ENCODE measurements around the gene HOXD8.

HOXD8 gene

DNA sequence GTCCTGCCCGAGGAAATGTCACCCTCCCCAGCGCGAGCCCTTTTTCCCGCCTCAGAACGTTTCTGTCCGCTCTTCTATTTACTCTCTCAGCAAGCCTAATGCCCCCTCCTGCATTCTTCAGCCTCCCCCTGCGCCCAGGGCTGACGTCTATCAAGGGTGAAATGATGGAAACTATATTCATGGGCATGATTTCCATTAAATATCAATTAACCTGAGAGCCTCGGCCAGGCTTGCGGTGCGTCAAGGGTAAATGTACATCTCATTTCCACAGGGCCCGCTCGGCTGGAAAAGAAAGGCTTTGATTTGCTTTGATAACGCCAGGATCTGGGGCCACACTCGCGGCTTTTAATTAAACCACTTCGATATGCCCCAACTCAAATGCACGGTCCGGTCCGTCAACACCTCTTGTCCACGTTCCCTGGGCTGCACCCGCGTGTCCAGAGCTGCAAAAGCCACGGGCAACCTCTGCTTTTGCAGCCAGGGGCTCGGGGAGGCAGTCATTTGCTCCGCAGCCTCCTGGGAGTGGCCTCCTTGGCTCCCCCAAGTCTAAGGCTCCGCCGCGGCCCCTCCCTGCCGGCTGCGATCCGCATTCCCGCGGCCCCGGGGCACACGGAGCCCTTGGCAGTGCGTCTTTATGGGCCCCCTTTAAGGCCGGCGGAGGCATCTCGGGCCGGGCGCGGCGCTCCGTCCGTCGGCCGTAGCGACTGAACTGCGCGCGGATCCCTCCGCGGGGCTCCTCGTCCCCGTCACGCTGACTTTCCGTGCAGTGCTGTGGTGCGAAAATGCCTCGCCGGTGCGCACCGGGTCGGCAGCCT is at the start of gene HOXD8:
TSS of gene HOXD8 (plus strand) at position 724 of the 815 bp plus-strand sequence. CDS start 662 bp downstream, outside the sequence.
- no peak for TF ChIP-seq JUND (IDR thresholded peaks at IDR 0.05; ENCODE audit: low read depth)
- DNase-seq (ENCODE audit: low read depth in 1 of 2, low spot score in 1 of 2): no peak
- in situ Hi-C loops (cut with HindIII; ENCODE audit: low pct_unique_long_range_greater_than_20kb, low sequenced_read_pairs): no loop called here

DNA sequence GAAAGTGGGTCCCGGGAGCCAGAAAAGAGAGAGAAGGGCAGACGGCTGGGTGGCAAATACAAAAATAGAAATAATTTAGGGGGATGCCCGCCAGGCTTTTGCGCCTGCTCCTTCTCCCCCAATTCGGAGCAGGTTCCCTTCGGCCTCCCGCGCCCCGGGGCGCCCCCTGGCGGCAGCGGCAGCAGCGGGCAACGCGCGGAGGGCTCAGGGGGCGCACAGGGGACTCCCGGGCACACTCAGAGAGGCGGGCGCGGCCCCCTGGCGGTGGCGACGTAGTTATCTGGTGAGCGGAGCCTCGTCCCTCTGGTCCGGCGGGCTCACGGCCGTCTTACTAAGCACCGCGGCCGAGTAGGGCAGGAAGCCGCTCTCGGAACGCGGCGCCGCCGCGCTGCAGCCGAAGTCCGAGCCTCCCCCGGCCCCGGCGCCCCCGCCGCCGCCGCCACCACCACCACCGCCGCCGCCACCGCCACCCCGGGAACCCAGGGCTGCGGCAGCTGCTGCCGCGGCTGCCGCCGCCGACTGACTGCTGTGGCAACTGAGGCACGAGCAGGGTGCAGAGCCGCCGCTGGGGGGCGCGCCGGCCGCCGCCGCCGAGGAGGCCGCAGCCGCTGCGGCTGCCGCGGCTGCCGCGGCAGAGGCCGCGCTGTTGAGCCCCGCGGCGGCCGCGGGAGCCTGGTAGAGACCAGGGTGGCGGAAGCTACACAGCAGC is 49.5 kb upstream of the HOXD8 start:
- no peak for TF ChIP-seq JUND (IDR thresholded peaks at IDR 0.05; ENCODE audit: low read depth)
- in situ Hi-C loops (cut with HindIII; ENCODE audit: low pct_unique_long_range_greater_than_20kb, low sequenced_read_pairs): no loop called here
- no peak for DNase-seq (ENCODE audit: low read depth in 1 of 2, low spot score in 1 of 2)

DNA sequence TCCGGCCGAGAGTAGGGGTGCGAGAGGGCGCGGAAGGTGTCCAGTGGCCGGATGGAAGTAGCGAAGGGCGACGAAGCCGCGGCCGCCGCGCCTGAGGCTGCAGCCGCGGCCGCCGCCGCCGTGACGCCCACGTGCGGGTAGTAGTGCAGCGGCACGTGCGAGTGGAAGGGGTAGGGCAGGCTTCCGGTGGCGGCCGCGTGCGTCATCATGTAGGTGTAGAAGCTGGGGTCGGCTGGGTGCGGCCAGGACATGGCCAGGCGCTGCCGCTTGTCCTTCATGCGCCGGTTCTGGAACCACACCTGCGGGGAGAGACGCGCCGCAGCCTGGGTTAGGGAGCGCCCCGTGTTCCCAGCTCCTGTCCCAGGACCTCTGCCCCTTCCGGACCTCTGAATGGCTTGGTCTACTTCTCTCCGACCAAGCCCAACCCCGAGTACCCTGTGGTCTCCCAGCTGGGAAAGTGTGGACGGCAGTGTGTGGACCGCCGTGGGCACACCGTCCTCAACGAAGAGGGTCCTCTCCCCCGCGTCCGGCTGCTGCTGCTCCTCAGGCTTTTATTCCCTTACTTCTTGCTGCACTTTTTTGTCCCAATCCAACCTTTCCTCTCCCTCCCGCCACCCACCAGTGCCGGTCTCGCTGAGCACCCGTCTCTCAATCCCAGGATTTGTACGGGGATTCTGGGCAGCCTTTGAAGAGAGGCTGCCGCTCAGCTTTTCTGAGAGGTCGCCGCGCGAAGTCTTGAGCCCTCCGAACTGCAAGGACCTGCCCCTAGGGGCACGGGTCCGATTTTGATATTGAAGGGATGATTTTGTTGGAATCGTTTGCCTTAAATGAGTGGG is 48.7 kb upstream of the HOXD8 start:
- in situ Hi-C loops (cut with HindIII; ENCODE audit: low pct_unique_long_range_greater_than_20kb, low sequenced_read_pairs): no loop called here
- DNase-seq (ENCODE audit: low read depth in 1 of 2, low spot score in 1 of 2): no peak
- TF ChIP-seq JUND (IDR thresholded peaks at IDR 0.05; ENCODE audit: low read depth): no peak

DNA sequence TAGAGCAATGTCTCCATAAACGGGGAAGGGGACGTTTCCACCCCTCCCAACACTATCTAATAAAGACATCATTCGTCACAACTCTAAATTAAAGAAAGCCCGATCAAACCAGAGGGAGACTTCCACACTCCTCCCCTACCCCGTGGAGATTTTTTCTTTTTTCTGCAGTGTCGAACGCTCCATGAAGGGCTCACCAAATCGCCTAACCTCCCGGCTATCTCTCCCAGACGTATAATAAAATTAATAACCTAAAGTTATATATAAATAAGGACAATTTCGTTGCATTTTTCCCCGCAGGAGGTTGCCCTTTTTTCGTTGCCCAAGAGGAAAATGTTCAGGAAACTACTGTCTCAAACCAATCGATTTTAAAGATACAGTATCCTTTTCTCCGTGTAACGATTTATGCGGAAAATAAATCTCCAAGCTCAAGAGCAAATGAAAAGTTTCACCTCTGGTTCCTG is 48.1 kb upstream of the HOXD8 start:
- in situ Hi-C loops (cut with HindIII; ENCODE audit: low pct_unique_long_range_greater_than_20kb, low sequenced_read_pairs): no loop called here
- DNase-seq (ENCODE audit: low read depth in 1 of 2, low spot score in 1 of 2): no peak
- no peak for TF ChIP-seq JUND (IDR thresholded peaks at IDR 0.05; ENCODE audit: low read depth)

DNA sequence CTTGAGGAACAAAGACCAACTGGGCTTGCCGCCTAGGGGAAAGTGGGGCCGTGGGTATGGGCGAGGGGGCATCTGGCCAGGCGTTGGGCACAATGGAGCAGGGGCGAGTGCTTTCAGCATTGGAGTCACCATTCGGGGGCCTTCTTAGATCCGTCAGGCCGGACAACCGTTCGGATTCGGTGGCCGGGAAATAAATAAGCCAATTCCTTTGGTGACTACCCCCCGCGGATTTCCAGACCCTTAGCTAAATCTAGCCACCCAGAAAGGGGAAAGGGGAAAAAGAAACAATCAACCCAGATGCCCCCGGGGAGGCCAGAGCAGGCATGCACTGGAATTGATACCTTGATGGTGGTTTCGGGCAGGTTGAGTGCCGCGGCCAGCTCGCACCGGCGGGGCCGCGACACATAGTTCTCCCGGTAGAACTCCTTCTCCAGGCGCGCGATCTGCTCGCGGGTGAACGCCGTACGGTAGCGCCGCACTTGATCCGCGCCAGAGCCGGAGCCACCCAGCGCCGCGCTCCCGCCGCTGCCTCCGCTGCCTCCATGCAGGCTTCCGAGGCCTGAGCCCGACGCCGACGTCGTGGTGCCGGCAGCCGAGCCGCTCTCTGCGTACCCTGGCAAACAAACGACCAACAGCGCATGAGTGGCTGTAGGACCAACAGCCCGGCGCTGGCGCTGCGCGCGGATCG is 47.5 kb upstream of the HOXD8 start:
- in situ Hi-C loops (cut with HindIII; ENCODE audit: low pct_unique_long_range_greater_than_20kb, low sequenced_read_pairs): no loop called here
- DNase-seq (ENCODE audit: low read depth in 1 of 2, low spot score in 1 of 2): no peak
- no peak for TF ChIP-seq JUND (IDR thresholded peaks at IDR 0.05; ENCODE audit: low read depth)

DNA sequence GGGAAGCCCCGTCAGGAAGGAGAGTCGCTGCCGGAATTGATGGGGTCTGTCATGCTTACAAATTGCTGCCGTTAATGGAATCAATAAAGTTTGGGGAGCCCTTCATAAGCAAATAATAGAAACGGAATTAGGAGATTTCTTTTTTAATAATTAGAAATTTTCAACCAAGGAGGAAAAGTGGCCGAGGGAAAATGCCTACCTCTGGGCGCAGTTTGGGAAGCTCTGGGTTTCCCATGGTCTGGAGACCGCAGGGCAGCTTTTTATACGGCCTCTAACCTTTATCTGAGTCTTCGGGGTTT is 47.0 kb upstream of the HOXD8 start:
- no peak for DNase-seq (ENCODE audit: low read depth in 1 of 2, low spot score in 1 of 2)
- TF ChIP-seq JUND (IDR thresholded peaks at IDR 0.05; ENCODE audit: low read depth): no peak
- in situ Hi-C loops (cut with HindIII; ENCODE audit: low pct_unique_long_range_greater_than_20kb, low sequenced_read_pairs): no loop called here

DNA sequence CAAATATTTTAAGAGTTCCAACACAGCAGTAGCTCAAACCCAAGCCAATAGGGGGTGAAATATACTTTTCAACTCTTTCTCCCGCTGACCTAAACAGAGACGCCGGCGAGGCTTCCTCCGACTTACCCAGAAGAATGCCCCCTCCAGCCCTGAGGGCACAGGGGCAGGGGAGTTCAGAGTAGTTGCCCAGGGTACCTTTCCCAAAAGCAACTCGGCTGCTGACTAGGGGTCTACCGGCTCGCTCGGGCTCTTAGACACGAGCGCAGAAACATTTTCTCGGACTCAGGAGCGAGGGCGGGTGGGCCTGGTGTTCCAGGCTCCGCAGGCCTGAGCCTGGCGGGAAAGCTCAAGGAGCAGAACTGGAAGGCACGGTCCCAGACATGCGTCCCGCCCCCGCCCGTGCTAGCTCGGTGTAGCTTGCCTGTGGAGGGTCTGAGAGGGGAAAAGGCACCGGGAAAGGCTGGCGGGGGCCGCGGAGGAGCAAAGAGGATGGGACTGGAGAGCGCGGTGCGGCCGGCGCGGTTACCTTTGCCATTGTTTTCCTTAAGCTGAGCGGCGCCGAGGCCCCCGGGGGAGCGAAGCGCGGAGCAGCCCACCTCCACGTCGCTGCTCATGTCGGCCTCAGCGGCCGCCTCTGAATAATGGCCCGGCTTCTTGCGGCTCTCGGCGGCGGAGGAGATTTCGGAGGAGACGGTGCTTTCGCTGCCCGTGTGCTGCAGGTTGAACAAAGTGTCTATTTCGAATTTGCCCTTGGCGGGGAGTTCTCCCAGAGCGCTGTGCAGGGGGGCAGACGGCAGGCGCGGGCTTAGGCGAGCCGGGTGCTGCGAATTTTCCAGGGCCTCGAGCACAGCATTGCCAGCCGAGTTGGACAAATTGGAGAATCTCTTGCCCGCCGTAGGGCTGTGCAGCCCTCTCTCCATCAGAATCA is 46.4 kb upstream of the HOXD8 start:
- in situ Hi-C loops (cut with HindIII; ENCODE audit: low pct_unique_long_range_greater_than_20kb, low sequenced_read_pairs): no loop called here
- no peak for DNase-seq (ENCODE audit: low read depth in 1 of 2, low spot score in 1 of 2)
- no peak for TF ChIP-seq JUND (IDR thresholded peaks at IDR 0.05; ENCODE audit: low read depth)

DNA sequence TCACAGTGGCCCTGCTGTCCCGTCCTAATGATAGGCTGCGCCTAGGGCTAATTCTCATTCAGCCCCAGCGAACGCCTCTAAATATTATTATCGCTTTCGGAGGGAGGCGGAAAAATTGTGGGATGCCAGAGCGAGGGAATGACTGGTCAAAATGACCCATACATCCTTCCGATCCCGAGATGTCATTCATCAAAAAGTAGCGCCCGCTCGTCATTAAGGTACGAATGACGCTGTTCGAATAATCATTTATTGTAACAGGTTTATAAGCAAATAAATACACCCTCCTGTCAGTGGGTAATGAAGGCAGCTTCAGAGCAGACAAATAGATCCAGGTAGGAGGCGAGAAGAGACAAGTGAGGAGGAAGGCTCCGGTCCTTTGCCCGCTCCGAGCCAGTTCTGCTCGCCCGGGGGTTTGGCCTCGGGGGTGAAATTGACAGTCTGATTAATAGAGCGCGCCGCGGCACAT is 45.7 kb upstream of the HOXD8 start, which contains the start of gene EVX2:
TSS of gene EVX2 (minus strand) at position 167 of the 466 bp plus-strand sequence. CDS start 186 bp downstream, outside the sequence.
- no peak for TF ChIP-seq JUND (IDR thresholded peaks at IDR 0.05; ENCODE audit: low read depth)
- no peak for DNase-seq (ENCODE audit: low read depth in 1 of 2, low spot score in 1 of 2)
- in situ Hi-C loops (cut with HindIII; ENCODE audit: low pct_unique_long_range_greater_than_20kb, low sequenced_read_pairs): no loop called here

DNA sequence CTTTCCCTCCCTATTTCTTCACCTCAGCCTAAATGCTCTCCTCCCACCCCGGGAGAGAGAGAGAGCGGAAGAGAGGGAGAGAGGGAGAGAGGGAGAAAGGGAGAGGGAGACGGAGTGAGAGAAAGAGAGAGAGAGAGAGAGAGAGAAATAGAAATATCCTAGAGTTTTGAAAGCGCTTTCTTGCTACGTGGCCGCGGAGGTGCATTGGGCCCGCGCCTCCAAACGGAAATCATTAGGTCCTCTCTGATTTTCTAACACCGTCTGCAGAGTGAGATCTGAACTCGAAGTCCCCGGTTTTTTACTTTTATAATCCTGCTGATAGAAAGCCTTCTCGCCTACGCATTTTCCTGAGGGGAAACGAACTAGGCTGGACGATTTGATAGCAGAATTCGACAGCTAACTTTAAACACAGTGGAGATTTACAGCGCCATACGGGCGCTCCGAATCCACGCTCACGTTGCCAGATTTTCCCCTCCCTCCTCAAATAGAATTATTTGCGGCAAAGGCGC is 44.8 kb upstream of the HOXD8 start:
- no peak for DNase-seq (ENCODE audit: low read depth in 1 of 2, low spot score in 1 of 2)
- in situ Hi-C loops (cut with HindIII; ENCODE audit: low pct_unique_long_range_greater_than_20kb, low sequenced_read_pairs): no loop called here
- no peak for TF ChIP-seq JUND (IDR thresholded peaks at IDR 0.05; ENCODE audit: low read depth)

DNA sequence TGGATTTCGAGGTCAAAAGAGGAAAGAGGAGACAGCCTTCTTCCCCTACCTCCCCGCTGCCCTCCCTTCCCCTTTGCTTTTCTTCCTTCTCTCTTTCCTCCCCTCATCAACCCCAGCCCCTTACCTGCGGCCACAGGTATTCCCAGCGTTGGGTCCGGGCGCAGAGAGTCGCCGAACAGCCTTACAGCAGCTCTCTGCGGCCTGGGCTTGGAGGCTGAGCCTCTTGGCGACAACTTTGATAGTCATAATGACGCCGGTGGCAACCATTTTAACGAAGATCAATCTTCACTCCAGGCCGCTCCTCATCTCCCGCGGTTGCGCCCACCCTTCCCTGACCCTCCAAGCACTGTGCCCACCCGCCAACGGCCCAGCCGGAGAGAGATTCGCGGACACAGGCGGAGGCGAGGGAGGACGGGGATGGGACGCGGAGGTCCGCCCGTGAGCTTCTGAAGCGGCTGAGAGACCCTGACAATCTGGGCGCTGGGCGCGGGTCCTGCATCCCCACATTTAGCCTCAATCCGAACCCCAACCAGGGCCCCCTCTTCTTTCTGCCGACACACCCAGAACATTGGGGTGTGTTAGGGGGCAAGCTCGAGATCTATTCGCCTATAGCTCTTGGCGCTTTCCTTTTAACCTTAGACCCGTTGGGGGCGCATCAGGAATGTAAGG is 44.3 kb upstream of the HOXD8 start:
- in situ Hi-C loops (cut with HindIII; ENCODE audit: low pct_unique_long_range_greater_than_20kb, low sequenced_read_pairs): no loop called here
- no peak for TF ChIP-seq JUND (IDR thresholded peaks at IDR 0.05; ENCODE audit: low read depth)
- no peak for DNase-seq (ENCODE audit: low read depth in 1 of 2, low spot score in 1 of 2)

Data from T47D (cell line).